Measurements from ENCODE around the gene SUPT3H.

Gene SUPT3H

DNA sequence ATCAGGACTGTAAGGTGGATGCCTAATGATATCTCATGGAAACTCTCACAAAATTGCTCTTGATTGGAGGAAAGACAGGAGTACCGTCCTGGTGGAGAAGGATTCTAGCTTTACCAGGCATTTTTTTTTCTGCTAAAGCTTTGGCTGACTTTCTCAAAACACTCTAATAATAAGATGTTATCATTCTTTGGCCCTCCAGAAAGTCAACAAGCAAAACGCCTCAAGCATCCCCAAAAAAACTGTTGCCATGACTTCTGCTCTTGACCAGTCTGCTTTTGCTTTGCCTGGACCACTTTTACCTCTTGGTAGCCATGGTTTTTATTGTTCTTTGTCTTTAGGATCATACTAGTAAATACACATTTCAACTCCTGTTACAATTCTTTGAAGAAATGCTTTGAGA, 105.1 kb downstream of the SUPT3H start:
- TF ChIP-seq, protein P1, sequence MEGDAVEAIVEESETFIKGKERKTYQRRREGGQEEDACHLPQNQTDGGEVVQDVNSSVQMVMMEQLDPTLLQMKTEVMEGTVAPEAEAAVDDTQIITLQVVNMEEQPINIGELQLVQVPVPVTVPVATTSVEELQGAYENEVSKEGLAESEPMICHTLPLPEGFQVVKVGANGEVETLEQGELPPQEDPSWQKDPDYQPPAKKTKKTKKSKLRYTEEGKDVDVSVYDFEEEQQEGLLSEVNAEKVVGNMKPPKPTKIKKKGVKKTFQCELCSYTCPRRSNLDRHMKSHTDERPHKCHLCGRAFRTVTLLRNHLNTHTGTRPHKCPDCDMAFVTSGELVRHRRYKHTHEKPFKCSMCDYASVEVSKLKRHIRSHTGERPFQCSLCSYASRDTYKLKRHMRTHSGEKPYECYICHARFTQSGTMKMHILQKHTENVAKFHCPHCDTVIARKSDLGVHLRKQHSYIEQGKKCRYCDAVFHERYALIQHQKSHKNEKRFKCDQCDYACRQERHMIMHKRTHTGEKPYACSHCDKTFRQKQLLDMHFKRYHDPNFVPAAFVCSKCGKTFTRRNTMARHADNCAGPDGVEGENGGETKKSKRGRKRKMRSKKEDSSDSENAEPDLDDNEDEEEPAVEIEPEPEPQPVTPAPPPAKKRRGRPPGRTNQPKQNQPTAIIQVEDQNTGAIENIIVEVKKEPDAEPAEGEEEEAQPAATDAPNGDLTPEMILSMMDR (IDR thresholded peaks at IDR 0.05; ENCODE audit: insufficient read depth, low read depth, low read length, missing control alignments) = no peak
- no peak for DNase-seq (ENCODE audit: low read depth)
- H3K4me3 ChIP-seq (ENCODE audit: low read depth, low read length) = no peak overlapping the region

DNA sequence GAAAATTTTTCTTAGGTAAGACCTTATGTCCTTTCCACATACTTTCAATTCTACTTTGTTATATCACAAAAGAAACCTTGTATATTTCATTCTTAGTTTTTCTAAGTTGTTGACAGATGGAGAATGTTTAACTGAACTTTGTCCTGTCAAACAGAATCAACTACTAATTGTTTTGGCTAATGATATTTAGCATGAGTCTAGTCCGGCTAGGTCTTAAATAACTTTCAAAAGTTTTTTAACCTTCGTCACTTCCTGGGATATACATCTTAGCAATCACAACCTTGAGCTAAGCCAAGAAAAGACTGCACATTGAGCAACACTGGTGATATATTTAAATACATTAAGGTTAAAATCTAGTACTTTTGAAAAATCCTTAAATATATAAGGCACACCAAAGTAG, 112.5 kb downstream of the SUPT3H start:
- TF ChIP-seq, protein P1 (IDR thresholded peaks at IDR 0.05; ENCODE audit: insufficient read depth, low read depth, low read length, missing control alignments) = no peak
- no peak overlapping the region for H3K4me3 ChIP-seq (ENCODE audit: low read depth, low read length)
- DNase-seq (ENCODE audit: low read depth) = no peak

DNA sequence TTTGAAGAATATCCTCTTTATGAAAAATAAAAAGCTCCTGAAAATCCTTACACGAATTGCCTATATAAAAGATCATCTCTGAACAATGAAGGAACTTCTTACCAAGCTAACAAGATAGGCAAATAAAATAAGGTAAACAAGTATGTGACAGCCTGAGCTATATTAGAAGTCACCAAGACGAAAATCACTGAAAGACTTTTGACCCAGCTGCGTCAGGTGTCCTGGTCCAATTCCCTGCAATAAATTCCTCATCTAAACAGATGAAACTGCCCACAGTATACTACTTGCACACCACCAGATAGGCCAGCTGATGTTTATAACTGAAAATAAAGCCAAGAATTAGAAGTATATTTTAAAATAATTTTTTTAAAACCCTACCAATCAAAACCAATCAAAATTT, 117.0 kb downstream of the SUPT3H start:
- no peak for DNase-seq (ENCODE audit: low read depth)
- TF ChIP-seq, protein P1 (IDR thresholded peaks at IDR 0.05; ENCODE audit: insufficient read depth, low read depth, low read length, missing control alignments) = no peak
- no peak overlapping the region for H3K4me3 ChIP-seq (ENCODE audit: low read depth, low read length)

DNA sequence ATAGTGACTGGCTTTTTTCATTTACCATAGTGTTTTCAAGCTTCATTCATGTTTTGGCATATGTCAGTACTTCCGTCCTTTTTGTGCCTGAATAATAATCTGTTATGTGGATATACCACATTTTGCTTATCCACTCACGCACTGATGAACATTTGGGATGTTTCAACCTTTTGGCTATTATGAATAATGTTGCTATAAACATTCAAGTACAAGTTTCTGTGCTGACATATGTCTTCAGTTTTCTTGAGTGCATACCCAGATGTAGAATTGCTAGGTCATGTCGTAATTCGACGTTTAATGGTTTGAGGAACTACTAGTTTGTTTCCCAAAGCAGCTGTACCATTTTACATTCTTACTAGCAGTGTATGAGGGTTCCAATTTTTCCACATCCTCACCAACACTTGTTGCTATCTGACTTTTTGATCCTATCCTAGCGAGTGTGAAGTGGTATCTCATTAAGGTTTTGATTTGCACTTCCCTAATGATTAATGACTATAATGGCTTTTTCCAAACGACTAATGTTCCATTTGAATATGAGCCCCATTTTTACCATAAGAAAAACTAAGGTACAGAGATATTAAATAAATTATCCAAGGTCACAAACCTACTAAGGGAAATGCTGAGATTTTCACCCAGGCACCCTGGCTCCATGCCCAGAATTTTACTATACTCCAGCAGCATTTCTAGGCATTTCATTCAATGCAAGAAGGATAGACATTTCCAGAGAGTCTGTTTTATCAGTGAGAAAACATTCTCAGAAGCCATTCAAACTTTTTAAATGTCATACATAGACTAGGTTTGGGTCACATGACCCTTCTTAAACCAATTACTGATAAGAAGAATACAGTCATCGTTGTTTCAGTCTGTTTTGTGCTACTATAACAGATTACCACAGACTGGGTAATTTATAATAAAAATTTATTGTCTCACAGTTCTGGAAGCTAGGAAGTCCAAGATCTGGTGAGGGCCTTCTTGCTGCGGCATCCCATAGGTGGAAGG, 120.7 kb downstream of the SUPT3H start:
- DNase-seq (ENCODE audit: low read depth) = no peak
- TF ChIP-seq, protein P1 (IDR thresholded peaks at IDR 0.05; ENCODE audit: insufficient read depth, low read depth, low read length, missing control alignments) = no peak
- H3K4me3 ChIP-seq (ENCODE audit: low read depth, low read length) = no peak overlapping the region

DNA sequence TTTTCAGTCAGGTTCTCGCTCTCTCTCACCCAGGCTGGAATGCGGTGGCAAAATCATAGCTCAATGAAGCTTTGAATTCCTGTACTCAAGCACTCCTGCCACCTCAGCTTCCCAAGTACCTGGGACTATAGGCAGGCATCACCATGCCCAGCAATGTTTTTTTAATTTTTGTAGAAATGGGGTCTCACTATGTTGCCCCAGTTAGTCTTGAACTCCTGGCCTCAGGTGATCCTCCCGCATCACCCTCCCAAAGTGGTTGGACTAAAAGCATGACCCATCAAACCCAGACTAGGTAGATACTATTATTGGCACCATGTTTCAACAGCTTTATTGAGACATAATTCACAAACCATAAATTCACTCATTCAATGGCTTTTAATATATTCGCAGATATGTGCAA, 122.3 kb downstream of the SUPT3H start:
- no peak overlapping the region for H3K4me3 ChIP-seq (ENCODE audit: low read depth, low read length)
- no peak for DNase-seq (ENCODE audit: low read depth)
- TF ChIP-seq, protein P1 (IDR thresholded peaks at IDR 0.05; ENCODE audit: insufficient read depth, low read depth, low read length, missing control alignments) = no peak

DNA sequence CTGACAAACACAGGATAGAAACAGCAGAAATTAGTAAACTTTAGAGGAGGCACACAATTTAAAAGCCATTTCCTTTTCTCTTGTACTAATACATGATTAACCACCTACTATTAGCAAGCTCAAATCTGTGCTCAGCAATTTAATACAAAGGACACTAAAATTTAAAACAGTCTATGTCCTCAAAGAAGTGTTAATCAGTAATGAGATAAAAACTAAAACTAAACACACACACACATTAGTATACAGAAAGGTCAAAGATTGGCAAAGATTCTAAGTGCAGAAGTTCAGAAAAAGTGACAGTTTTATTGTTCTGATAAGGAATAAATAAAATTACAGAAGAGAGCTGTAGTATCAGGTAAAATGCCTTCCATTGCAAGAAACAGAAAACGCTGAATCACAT, 123.5 kb downstream of the SUPT3H start:
- TF ChIP-seq, protein P1 (IDR thresholded peaks at IDR 0.05; ENCODE audit: insufficient read depth, low read depth, low read length, missing control alignments) = no peak

More for the DNA sequence above, 123.5 kb downstream of the SUPT3H start:
- H3K4me3 ChIP-seq (ENCODE audit: low read depth, low read length) = no peak overlapping the region
- DNase-seq (ENCODE audit: low read depth) = no peak
